Measurements from ENCODE around the gene VANGL2.

Gene VANGL2

GRCh38 chr1:160404094-160404493 is 3.7 kb downstream of the VANGL2 start:
- no peak for TF ChIP-seq EZH2phosphoT487 (IDR thresholded peaks at IDR 0.05; ENCODE audit: low read depth)
- no peak for TF ChIP-seq CTCF (IDR thresholded peaks at IDR 0.05; ENCODE audit: low read depth, low read length)

DNA sequence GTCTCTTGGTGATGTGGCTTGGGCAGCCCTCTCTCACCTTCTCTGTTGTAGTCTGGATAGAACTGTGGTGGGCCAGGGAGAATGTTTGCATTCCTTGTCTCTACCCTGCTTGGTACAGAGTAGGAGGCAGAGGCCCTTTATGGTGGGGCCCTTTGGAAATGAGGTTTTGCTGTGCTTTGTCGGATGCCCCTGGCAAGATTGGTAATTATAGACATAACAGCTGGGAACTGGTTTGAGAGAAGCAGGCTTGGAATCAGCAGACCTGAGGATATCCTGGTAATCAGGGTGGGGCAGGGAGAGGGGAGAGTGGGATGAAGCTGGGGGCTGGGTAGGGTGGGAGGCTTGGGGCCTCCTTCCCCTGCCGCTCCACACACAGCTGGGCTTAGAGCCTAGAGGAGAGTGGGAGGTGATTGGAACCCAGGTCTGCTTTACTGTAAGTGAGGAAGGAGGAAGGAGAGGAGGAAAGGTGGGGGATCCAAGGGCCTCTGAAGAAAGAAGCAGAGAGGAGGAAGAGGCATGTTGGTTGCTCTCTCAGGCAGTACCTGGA is 5.0 kb downstream of the VANGL2 start:
- H3K4me1 ChIP-seq (ENCODE audit: low read length): no peaks in the 10 kb centered on the region
- no peaks in the 10 kb centered on the region for H4K20me1 ChIP-seq (ENCODE audit: insufficient read depth, low read length)
- peaks cover 39% of the 10 kb centered on the region for H3K27me3 ChIP-seq (ENCODE audit: low read depth, low read length)
- H3K36me3 ChIP-seq (replicated peaks; ENCODE audit: low read depth, low read length): no peaks in the 10 kb centered on the region
- no peak overlapping the region for H3K9ac ChIP-seq (ENCODE audit: low read length)
- H3K27ac ChIP-seq (ENCODE audit: low read length): no peak overlapping the region
- H2AFZ ChIP-seq (ENCODE audit: low read depth, low read length): no peak overlapping the region
- H3K79me2 ChIP-seq (ENCODE audit: low read length): no peaks in the 10 kb centered on the region
- no peaks in the 10 kb centered on the region for H3K9me3 ChIP-seq (ENCODE audit: insufficient read depth, low read length)
- no peak overlapping the region for H3K4me3 ChIP-seq (ENCODE audit: low read length)
- H3K4me2 ChIP-seq (ENCODE audit: low read length): no peak overlapping the region
- no peak for TF ChIP-seq EZH2phosphoT487 (IDR thresholded peaks at IDR 0.05; ENCODE audit: low read depth)
- no peak for TF ChIP-seq CTCF (IDR thresholded peaks at IDR 0.05; ENCODE audit: low read depth, low read length)

More at GRCh38 chr1:160404094-160404493, 3.7 kb downstream of the VANGL2 start:
- Histone ChIP-seq H2AFZ (ENCODE audit: low read depth, low read length) (no peak overlapping the region), H3K4me3 (ENCODE audit: low read length) (no peak overlapping the region), H3K9ac (ENCODE audit: low read length) (no peak overlapping the region), H3K36me3 (replicated peaks; ENCODE audit: low read depth, low read length) (no peaks in the 10 kb centered on the region), H3K9me3 (ENCODE audit: insufficient read depth, low read length) (no peaks in the 10 kb centered on the region), H3K79me2 (ENCODE audit: low read length) (no peaks in the 10 kb centered on the region), H3K27me3 (ENCODE audit: low read depth, low read length) (peaks cover 39% of the 10 kb centered on the region), H4K20me1 (ENCODE audit: insufficient read depth, low read length) (no peaks in the 10 kb centered on the region), H3K4me2 (ENCODE audit: low read length) (no peak overlapping the region), H3K27ac (ENCODE audit: low read length) (no peak overlapping the region), H3K4me1 (ENCODE audit: low read length) (peaks cover 5% of the 10 kb centered on the region; the same call in 1 of the 2 replicates)

GRCh38 chr1:160406131-160406968 is 6.0 kb downstream of the VANGL2 start:
- H3K4me1 ChIP-seq (ENCODE audit: low read length): no peaks in the 10 kb centered on the region
- H3K9me3 ChIP-seq (ENCODE audit: insufficient read depth, low read length): no peaks in the 10 kb centered on the region
- peaks cover 31% of the 10 kb centered on the region for H3K27me3 ChIP-seq (ENCODE audit: low read depth, low read length)
- H3K36me3 ChIP-seq (replicated peaks; ENCODE audit: low read depth, low read length): no peaks in the 10 kb centered on the region
- H4K20me1 ChIP-seq (ENCODE audit: insufficient read depth, low read length): no peaks in the 10 kb centered on the region
- TF ChIP-seq EZH2phosphoT487 (IDR thresholded peaks at IDR 0.05; ENCODE audit: low read depth) (no peak), CTCF (IDR thresholded peaks at IDR 0.05; ENCODE audit: low read depth, low read length) (no peak)
- no peak overlapping the region for H2AFZ ChIP-seq (ENCODE audit: low read depth, low read length)
- no peaks in the 10 kb centered on the region for H3K79me2 ChIP-seq (ENCODE audit: low read length)
- no peak overlapping the region for H3K4me2 ChIP-seq (ENCODE audit: low read length)
- no peak overlapping the region for H3K9ac ChIP-seq (ENCODE audit: low read length)
- no peak overlapping the region for H3K4me3 ChIP-seq (ENCODE audit: low read length)
- H3K27ac ChIP-seq (ENCODE audit: low read length): no peak overlapping the region

Data from OCI-LY3 (cell line).